GM21723 (cell line): ENCODE data around the gene CCIN.
A peak's percentile ranks its signal among the peaks of the same experiment; 100 is the strongest.

ENCODE experiments used
- ATAC-seq: cut with Tn5 transposase; IDR thresholded peaks from one replicate; pipeline ENCODE4 v1.9.1; 2021; ENCODE audit warnings: mild to moderate bottlenecking, moderate library complexity; ENCODE audit not compliant: unreplicated experiment

CCIN gene

DNA sequence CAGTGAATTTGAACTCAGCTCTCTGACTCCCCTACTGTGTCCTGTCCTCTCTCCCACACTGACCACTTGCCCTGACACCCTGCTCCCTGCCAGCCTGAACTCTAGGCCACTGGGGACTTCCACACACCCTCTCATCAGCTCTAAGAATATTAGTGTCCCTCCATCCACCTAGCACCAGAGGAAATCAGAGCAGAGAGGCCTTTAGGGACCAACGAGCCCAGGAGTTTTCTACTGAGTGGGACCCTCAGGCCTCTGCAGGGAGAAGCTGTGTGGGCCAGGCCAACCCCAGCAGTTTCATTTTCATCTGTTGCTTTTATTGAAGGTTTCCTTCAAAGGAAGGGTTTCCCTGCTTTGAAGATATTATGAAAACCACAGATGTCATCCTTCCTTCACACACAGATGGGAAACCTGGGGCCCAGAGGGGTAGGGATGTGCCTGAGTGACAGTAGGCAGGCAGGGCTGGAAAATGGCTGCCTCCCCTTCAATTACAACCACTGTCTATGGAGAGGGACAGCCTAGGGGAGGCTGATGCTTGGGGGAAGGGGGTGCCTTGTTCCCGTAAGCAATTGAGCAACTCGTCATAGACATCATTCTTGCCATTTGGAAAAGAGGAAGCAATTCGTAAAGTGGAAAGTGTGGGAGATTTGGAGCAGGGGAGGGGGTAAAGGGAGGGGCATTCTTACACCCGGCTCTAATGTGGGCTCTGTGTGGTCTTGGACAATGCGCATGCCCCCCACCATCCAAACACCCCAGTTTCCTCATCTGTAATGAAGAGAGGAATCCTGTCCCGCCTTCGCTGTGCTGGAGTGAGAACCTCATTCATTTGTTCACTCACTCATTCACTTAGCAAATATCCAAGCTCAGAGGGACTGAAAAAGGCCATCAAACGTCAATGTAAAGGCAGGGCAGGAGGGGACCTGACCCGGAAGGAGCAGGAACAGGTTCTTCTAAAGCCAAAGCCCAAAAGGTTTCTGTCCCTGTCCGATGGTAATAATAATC is 28.8 kb upstream of the CCIN start:
- no peak for ATAC-seq

- ATAC-seq: no peak
Observed at GRCh38 chr9:36141288-36141687, 27.9 kb upstream of the CCIN start.

GRCh38 chr9:36141761-36142160 is 27.4 kb upstream of the CCIN start:
- no peak for ATAC-seq

DNA sequence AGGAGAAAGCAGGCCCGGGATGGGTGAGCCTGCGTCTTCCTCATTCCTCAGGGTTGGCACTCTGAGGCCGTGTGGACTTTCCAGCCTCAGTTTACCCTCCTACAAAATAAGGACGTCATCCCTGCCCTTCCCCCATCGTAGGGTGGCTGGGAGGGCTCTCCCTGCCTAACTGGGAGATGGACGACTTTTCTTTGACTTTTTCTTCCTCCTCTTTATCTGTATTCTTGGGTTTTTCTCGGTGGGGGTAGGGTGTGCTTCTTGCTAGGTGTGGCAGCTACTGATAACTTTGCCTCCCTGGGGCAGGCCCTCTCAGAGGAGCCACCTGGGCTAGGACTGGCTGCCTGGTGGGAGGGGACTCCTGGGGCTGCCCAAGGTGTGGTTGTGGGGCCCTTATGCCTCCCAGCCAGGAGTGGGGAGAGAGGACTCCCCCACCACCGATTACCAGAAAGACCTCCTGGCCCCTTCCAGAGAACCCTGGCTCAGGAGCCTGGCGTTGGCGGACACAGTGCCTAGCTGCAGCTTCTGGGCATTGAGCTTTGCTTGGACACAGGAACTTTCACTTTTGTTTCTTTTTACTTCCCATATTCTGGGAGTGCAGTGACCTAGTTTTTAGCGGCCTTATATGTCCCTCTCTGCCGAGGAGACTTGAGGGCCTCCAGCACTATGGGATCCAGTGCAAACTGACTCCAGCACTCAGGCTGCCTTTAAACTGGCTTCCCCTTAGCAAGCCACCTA is 26.5 kb upstream of the CCIN start:
- ATAC-seq: no peak

GRCh38 chr9:36143245-36143641 is 25.9 kb upstream of the CCIN start:
- no peak for ATAC-seq

- ATAC-seq: peak; percentile 39
Observed at GRCh38 chr9:36144309-36145232, 24.6 kb upstream of the CCIN start.

- ATAC-seq: no peak
Observed at GRCh38 chr9:36145970-36146369, 23.2 kb upstream of the CCIN start.

- no peak for ATAC-seq
Observed at GRCh38 chr9:36146651-36147050, 22.5 kb upstream of the CCIN start.

DNA sequence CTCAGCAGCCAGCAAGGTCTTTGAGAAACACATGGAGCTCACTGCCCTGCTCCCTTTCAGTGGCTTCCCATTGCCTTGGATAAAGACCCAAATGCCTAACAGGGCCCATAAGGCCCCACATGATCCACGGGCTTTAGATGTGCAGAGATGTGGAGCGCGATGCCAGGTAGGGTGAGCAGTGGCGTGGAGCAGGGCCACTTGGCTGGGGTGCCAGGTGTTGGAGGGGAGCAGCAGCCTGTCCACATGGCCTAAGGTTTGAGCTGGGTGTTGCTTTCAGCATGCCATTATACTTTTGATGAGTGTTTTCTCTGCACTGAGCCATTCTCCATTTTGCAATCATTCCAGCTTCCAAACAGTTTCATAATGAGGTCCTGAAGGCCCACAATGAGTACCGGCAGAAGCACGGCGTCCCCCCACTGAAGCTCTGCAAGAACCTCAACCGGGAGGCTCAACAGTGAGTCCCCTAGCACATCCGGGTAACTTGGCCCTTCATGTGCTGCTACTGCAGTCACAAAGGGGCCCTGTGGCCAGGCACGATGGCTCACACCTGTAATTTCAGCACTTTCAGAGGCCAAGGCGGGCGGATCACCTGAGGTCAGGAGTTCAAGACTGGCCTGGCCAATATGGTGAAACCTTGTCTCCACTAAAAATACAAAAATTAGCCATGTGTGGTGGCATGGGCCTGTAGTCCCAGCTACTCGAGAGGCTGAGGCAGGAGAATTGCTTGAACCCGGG is 21.6 kb upstream of the CCIN start:
- ATAC-seq: no peak

DNA sequence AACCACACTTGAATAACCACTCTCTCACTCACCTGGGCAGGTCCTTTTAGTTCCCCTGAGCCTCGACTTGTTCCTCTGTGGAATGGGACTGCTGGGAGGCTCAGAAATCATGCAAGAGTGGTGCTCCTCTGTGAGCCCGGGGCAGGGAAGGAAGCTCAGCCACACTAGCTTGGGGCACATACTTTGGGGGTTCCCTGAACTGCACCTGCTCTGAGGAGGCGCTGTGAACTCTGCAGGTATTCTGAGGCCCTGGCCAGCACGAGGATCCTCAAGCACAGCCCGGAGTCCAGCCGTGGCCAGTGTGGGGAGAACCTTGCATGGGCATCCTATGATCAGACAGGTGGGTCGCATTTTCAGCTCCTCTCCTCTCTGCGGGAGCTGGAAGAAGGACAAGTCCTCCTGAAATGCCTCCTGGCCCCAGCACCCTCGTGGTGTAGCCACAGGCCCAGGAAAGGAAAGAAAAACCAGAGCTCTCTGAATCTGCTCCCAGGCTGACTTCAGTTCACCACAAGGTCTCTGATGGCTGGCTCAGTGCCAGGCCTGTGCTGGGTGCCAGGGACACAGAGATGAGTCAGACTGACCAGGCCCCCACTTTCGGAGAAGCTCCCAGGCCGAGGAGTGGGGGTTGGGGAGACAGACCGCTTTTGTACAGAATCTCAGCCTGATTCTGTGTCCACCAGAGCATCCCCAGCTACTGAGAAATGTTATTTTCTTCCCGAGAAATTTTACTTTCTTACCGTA is 20.7 kb upstream of the CCIN start:
- ATAC-seq: peak; percentile 38

GRCh38 chr9:36149197-36149596 is 20.0 kb upstream of the CCIN start:
- ATAC-seq: no peak

- ATAC-seq: no peak
Observed at GRCh38 chr9:36150574-36151315, 18.4 kb upstream of the CCIN start.

- peak; percentile 84 for ATAC-seq
Observed at GRCh38 chr9:36151316-36152210, 17.6 kb upstream of the CCIN start.

- ATAC-seq: no peak
Observed at GRCh38 chr9:36152741-36153438, 16.3 kb upstream of the CCIN start.

- ATAC-seq: no peak
Observed at GRCh38 chr9:36153746-36154145, 15.4 kb upstream of the CCIN start.

DNA sequence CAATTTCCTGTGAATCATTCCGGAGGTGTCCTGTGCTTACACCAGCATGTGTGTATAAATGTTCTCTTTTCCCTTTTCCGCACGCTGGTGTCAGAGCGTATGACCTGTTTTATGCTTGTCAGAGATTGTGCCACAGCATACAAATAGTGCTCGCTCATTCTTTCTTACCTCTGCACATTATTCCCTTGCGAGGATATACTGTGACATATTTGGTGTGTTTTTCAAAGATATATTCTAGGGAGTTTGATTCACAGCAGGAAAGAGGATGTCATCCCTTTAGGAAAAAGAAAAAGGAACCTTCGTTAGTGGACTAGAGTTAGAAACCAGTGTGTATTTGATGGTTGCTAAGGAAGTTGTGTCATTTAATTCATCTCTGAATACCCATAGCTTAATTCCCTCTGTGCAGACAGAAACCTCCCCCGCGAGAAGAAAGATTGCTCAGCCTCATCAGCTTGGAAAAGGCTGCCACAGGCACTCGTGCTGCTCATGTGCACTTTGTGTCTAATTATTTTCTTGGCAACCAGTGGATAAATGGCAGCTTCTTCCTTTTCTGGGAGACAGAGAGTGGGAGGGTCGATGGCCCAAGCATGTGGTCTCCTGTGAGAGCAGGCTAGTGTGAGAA is 14.7 kb upstream of the CCIN start:
- ATAC-seq: no peak

- no peak for ATAC-seq
Observed at GRCh38 chr9:36156116-36156515, 13.1 kb upstream of the CCIN start.
